ENCODE results near the gene GOLGA7B.

Gene GOLGA7B

DNA sequence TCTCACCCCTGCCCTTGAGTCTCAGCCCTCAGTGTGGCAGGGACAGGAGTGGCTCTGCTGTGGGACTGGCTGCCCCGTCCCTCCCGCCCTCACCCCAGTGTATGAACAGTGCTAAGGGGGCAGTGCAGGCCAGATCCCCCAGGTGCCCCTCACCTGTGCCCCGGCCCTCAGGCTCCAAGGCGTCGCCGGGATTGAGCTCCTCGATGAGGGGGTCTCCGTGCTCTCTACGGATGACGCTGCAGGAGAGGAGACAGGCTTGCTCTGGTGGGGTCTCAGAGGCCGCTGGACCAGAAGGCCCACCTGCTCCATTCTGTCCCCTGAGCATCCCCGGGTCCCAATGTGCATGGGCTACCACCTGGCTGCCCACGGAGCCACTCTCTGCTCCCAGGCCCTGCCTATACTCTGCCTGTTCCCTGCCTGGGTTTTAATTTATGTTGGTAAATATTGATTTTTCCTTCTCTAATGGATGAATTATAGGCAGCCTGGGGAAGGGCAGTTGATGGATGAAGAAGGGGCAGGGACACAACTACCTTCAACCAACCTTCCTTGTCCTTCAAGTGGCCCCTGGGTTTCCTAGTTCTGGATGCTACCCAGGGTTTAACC lies 47.2 kb downstream of the GOLGA7B start:
- DNase-seq (ENCODE audit: low spot score), result no peak
- TF ChIP-seq, protein P1, sequence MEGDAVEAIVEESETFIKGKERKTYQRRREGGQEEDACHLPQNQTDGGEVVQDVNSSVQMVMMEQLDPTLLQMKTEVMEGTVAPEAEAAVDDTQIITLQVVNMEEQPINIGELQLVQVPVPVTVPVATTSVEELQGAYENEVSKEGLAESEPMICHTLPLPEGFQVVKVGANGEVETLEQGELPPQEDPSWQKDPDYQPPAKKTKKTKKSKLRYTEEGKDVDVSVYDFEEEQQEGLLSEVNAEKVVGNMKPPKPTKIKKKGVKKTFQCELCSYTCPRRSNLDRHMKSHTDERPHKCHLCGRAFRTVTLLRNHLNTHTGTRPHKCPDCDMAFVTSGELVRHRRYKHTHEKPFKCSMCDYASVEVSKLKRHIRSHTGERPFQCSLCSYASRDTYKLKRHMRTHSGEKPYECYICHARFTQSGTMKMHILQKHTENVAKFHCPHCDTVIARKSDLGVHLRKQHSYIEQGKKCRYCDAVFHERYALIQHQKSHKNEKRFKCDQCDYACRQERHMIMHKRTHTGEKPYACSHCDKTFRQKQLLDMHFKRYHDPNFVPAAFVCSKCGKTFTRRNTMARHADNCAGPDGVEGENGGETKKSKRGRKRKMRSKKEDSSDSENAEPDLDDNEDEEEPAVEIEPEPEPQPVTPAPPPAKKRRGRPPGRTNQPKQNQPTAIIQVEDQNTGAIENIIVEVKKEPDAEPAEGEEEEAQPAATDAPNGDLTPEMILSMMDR (IDR thresholded peaks at IDR 0.05; ENCODE audit: extremely low read depth, missing control alignments), result no peak

DNA sequence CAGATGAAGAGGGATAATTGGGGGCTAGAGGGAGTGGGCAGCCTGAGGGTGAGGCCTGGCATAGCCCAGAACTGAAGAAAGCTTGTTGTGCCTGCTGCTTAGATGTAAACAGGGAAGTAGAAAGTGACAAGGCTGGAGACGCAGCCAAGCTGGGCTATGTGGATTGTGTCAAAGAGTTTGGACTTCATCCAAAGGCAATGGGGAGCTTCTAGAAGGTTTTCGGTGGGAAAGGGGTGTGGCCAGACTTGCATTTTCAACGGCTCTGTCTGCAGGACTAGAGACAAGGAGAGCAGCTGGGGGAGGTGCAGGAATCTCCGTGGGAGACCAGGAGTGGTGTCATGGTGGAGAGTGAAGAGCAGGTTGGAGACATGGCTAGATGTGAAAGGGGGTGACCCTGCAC lies 48.8 kb downstream of the GOLGA7B start:
- no peak for DNase-seq (ENCODE audit: low spot score)
- TF ChIP-seq, protein P1 (IDR thresholded peaks at IDR 0.05; ENCODE audit: extremely low read depth, missing control alignments), result no peak

DNA sequence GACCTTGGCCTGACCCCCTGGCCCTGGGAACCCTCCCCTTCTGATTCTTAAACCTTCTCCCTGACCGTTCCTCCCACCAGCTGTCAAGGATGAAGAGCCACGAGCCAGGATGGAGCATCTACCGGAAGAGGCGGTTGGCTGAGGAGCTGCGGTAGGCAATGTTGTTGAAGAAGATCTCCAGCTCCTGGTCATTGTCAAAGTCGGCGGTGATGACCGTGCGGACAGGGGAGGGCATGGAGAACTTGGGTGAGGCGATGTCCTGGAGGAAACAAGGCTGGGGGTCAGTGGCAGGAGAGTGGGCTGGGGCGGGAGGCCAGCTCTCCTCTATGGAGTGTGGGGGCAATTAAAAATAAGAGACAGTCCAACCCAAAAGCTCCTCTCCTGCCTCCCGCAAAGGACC lies 51.7 kb downstream of the GOLGA7B start:
- DNase-seq (ENCODE audit: low spot score), result no peak
- TF ChIP-seq, protein P1 (IDR thresholded peaks at IDR 0.05; ENCODE audit: extremely low read depth, missing control alignments), result no peak

DNA sequence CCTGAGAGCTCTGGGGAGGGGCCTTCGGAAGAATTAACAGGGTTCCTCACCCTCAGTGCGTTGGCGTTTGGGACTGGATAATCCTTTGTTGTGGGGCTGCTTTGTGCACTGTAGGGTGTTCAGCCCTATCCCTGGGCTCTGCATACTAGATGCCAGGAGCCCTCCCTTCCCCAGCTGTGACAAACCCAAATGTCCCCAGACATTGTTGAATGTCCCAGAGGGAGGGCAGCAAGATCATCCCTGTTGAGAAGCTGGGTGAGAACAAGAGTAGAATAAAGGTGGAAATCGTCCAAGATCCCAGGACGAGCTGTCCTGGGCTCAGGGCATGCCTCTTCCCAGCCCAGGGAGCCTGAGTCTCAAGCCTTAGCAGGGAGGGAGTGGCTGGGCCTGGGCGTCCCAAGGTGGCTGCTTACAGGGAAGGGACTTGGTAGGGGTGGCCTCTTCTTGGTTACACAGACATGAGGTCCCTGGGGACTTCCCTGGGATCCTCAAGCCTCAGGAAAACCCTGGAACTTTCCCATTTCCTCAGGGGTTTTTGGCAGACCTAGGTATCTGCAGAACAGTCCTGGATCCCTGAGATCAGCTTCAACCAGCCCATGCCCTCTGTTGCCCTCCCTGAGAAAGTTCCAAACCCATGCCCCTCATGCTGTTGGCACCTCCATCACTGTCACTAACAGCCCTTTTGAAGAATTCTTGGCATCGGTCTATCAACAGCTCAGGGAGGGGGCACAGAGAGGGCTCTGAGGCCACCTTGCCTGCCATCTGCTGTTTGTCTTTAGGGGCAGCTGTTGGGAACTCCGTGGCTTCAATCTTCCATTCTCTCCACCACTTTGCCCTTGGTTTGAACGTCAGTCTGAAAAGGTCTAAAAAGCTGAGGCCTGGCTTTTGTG lies 53.7 kb downstream of the GOLGA7B start:
- DNase-seq (ENCODE audit: low spot score), result no peak
- TF ChIP-seq, protein P1 (IDR thresholded peaks at IDR 0.05; ENCODE audit: extremely low read depth, missing control alignments), result no peak

DNA sequence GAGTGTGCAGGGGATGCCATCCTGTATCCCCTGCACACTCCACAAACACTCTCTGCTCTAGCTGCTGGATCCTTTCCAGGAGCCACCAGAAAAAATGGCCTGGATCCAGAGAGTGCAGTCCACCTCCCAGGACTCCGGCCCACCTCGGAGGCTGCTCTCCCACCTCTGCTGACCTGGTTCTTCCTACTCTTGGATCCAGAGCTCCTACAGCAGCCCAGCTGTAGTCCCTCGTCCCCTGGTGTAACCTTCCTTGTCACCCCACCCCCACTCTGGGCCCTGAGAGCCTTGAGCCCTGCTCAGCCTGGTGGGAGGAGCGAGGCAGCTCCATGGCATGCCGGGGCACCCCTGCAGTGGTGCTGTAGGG lies 54.4 kb downstream of the GOLGA7B start:
- DNase-seq (ENCODE audit: low spot score), result no peak

DNA sequence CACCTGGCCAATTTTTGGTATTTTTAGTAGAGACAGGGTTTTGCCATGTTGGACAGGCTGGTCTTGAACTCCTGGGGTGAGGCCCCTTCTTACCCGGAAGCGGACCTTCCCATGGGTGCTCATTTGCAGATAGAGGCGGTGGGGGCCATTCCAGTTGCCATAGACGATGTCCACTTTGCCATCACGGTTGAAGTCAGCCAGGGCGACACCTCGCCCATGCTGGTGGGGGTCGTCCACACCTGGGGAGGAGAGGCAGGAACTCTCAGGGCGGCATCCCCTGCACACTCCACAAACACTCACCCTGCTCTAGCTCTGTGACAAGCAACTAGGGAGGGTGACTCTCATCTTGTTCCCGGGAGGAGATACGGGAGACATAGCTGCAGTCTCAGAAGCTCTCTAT lies 54.9 kb downstream of the GOLGA7B start:
- DNase-seq (ENCODE audit: low spot score), result no peak
- TF ChIP-seq, protein P1 (IDR thresholded peaks at IDR 0.05; ENCODE audit: extremely low read depth, missing control alignments), result no peak

More for the DNA sequence above, 54.4 kb downstream of the GOLGA7B start:
- TF ChIP-seq, protein P1 (IDR thresholded peaks at IDR 0.05; ENCODE audit: extremely low read depth, missing control alignments), result no peak

DNA sequence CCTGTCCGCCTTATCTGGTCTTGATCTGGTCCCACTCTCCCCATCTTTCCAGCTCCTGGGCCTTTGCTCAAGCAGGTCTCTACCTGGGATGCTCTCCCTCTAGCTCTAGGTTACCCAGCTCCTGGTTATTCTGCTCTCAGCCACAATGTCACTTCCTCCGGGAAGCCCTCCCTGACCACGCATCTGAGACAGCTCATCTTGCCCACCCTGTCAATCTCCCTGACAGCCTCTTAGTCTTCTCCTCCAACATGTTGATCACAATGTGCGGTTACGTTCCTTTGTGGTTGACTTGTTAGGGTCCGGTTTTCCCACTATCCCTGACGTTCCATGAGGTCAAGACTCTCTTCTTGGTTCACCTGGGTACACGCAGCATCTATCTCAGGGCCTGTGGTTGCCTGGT lies 55.6 kb downstream of the GOLGA7B start:
- TF ChIP-seq, protein P1 (IDR thresholded peaks at IDR 0.05; ENCODE audit: extremely low read depth, missing control alignments), result no peak
- DNase-seq (ENCODE audit: low spot score), result no peak
